ENCODE data around the gene SLC47A1. TPM values are rescaled to one million over a fixed set of nuclear protein-coding genes. Genes with fewer than 3 reads are reported as not detected.

The SLC47A1 gene
- total and polyA plus RNA-seq, 2 of the 4 experiments (the other 2 are of a cell fraction) = not detected

GRCh38 chr17:19554393-19554792 lies 20.7 kb downstream of the SLC47A1 start:
- Histone ChIP-seq H3K9ac (ENCODE audit: low read depth, low read length) (no peak overlapping the region), H3K27ac (ENCODE audit: insufficient read depth, low read length) (no peak overlapping the region), H2BK20ac (ENCODE audit: low read depth, low read length) (no peak overlapping the region), H3K79me1 (ENCODE audit: low read depth in 1 of 2, low read length in 2 of 2) (no peaks in the 10 kb centered on the region), H3K27me3 (ENCODE audit: control insufficient read depth, insufficient read depth, low read length) (peaks cover 39% of the 10 kb centered on the region), H4K8ac (ENCODE audit: low read depth in 2 of 2, low read length in 2 of 2) (no peak overlapping the region), H3K4ac (ENCODE audit: low read depth, low read length) (no peak overlapping the region), H2AK5ac (ENCODE audit: low read depth, low read length) (no peak overlapping the region), H2AFZ (replicated peaks; ENCODE audit: low read length, poor library complexity) (no peak overlapping the region), H3K18ac (ENCODE audit: low read depth, low read length) (no peak overlapping the region), H3K9me1 (ENCODE audit: insufficient read depth, low read length) (no peaks in the 10 kb centered on the region), H2AK9ac (replicated peaks; ENCODE audit: low read depth, low read length, poor library complexity) (no peak overlapping the region), H4K20me1 (ENCODE audit: insufficient read depth, low read length) (no peaks in the 10 kb centered on the region), H2BK5ac (ENCODE audit: low read depth, low read length, poor library complexity, severe bottlenecking) (no peak overlapping the region), H3K4me1 (ENCODE audit: control insufficient read depth, insufficient read depth, low read length) (no peaks in the 10 kb centered on the region), H3K36me3 (ENCODE audit: control insufficient read depth, insufficient read depth, low read length) (no peaks in the 10 kb centered on the region), H3K56ac (ENCODE audit: extremely low read depth, insufficient read depth, low read length) (no peak overlapping the region), H4K91ac (ENCODE audit: insufficient read depth, low read depth, low read length) (no peak overlapping the region), H3K4me2 (ENCODE audit: low read depth, low read length) (no peak overlapping the region), H3K14ac (replicated peaks; ENCODE audit: low read depth, low read length) (no peak overlapping the region), H3K9me3 (ENCODE audit: control insufficient read depth, insufficient read depth, low read length) (0 out of 2 replicates have a peak, but pooled peaks cover 3% of the 10 kb centered on the region), H4K5ac (ENCODE audit: low read depth, low read length) (no peak overlapping the region), H2BK15ac (ENCODE audit: low read depth, low read length) (no peak overlapping the region), H3K4me3 (ENCODE audit: insufficient read depth, low read depth, low read length) (no peak overlapping the region), H3K23ac (ENCODE audit: low read depth, low read length) (no peak overlapping the region), H2BK120ac (ENCODE audit: low read depth, low read length) (no peak overlapping the region)
- no TSS peak for BruUV-seq (replicated peaks)
- no peak for DNase-seq
- dilution Hi-C loops (cut with HindIII; ENCODE audit: low sequenced_read_pairs, unreplicated experiment) = no loop called here
- intact Hi-C loops (cut with micrococcal nuclease) = no loop called here
- in situ Hi-C loops (cut with MboI; ENCODE audit: low sequenced_read_pairs) = no loop called here
- no CpG with 5 or more reads among the region's 9 CpGs for WGBS, 2 experiments (ENCODE audit: extremely low coverage in 2 of 2, insufficient read length in 1 of 2)
- CTCF ChIA-PET = no interaction called here
- no peak for ATAC-seq (ENCODE audit: low read depth)
- POLR2A ChIA-PET (ENCODE audit: unreplicated experiment) = no interaction called here
- TF ChIP-seq MXI1 (IDR thresholded peaks at IDR 0.05; ENCODE audit: borderline replicate concordance, low read depth, low read length) = no peak
- no peak for TF ChIP-seq FOS (IDR thresholded peaks at IDR 0.05; ENCODE audit: low read depth, low read length)
- no peak for TF ChIP-seq MAZ (IDR thresholded peaks at IDR 0.05; ENCODE audit: borderline replicate concordance, low read depth, low read length)
- no peak for TF ChIP-seq RFX5 (IDR thresholded peaks at IDR 0.05; ENCODE audit: low read depth, low read length)
- no peak for TF ChIP-seq BHLHE40 (IDR thresholded peaks at IDR 0.05; ENCODE audit: low read depth, low read length)
- no peak for TF ChIP-seq SMC3 (IDR thresholded peaks at IDR 0.05; ENCODE audit: low read depth, low read length)
- TF ChIP-seq CHD1 (IDR thresholded peaks at IDR 0.05; ENCODE audit: low read depth, low read length) = no peak
- no peak for TF ChIP-seq NFE2L2 (IDR thresholded peaks at IDR 0.05; ENCODE audit: low read depth, low read length)
- no peak for TF ChIP-seq MAFK (IDR thresholded peaks at IDR 0.05; ENCODE audit: low read depth, low read length)
- TF ChIP-seq, protein P1, sequence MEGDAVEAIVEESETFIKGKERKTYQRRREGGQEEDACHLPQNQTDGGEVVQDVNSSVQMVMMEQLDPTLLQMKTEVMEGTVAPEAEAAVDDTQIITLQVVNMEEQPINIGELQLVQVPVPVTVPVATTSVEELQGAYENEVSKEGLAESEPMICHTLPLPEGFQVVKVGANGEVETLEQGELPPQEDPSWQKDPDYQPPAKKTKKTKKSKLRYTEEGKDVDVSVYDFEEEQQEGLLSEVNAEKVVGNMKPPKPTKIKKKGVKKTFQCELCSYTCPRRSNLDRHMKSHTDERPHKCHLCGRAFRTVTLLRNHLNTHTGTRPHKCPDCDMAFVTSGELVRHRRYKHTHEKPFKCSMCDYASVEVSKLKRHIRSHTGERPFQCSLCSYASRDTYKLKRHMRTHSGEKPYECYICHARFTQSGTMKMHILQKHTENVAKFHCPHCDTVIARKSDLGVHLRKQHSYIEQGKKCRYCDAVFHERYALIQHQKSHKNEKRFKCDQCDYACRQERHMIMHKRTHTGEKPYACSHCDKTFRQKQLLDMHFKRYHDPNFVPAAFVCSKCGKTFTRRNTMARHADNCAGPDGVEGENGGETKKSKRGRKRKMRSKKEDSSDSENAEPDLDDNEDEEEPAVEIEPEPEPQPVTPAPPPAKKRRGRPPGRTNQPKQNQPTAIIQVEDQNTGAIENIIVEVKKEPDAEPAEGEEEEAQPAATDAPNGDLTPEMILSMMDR (conservative IDR thresholded peaks at IDR 0.05; ENCODE audit: low read depth, low read length) = no peak
- no peak for TF ChIP-seq RCOR1 (IDR thresholded peaks at IDR 0.05; ENCODE audit: insufficient replicate concordance, low read length)

Data from IMR-90 (cell line).